SK-N-SH treated with all-trans-retinoic acid at 6 μM for 48 hours (cell line): Measurements from ENCODE around the gene ACCS.

Experiments used
- ARNTL ChIP-seq: fragments of 450-650 bp; formaldehyde crosslinking; IDR thresholded peaks from 2 replicates; pipeline ENCODE4 v1.5.0; 2020; ENCODE audit warnings: low read depth, mild to moderate bottlenecking, moderate library complexity, borderline replicate concordance
- CSDC2 ChIP-seq: fragments of 250-450 bp; sonication (Bioruptor Pico); IDR thresholded peaks from 2 replicates; pipeline ENCODE4 v1.5.0; 2020; ENCODE audit warnings: mild to moderate bottlenecking, moderate library complexity
- CSRNP3 ChIP-seq: fragments of 250-450 bp; sonication (Bioruptor Pico); IDR thresholded peaks from 2 replicates; pipeline ENCODE4 v1.5.1; 2021; ENCODE audit warnings: mild to moderate bottlenecking, moderate library complexity
- ISL1 ChIP-seq: fragments of 250-450 bp; sonication (Bioruptor Pico); IDR thresholded peaks from 2 replicates; pipeline ENCODE4 v2.1.2; 2022; ENCODE audit warnings: mild to moderate bottlenecking, moderate library complexity
- PATZ1 ChIP-seq: fragments of 250-450 bp; sonication (Bioruptor Pico); IDR thresholded peaks from 2 replicates; pipeline ENCODE4 v1.8.0; 2020; ENCODE audit warnings: mild to moderate bottlenecking, moderate library complexity, borderline replicate concordance
- RARB ChIP-seq: fragments of 250-450 bp; sonication (Bioruptor Pico); IDR thresholded peaks from 2 replicates; pipeline ENCODE4 v1.8.0; 2021; ENCODE audit warnings: mild to moderate bottlenecking, moderate library complexity
- SNAI2 ChIP-seq: fragments of 250-450 bp; sonication (Bioruptor Pico); IDR thresholded peaks from 2 replicates; pipeline ENCODE4 v1.5.0; 2020; ENCODE audit warnings: mild to moderate bottlenecking, moderate library complexity
- TCF4 ChIP-seq: fragments of 250-450 bp; sonication (Bioruptor Pico); IDR thresholded peaks from 2 replicates; pipeline ENCODE4 v1.8.0; 2021; ENCODE audit warnings: mild to moderate bottlenecking, moderate library complexity, borderline replicate concordance
- TOX ChIP-seq: fragments of 250-450 bp; sonication (Bioruptor Pico); IDR thresholded peaks from 2 replicates; pipeline ENCODE4 v1.8.0; 2021; ENCODE audit warnings: mild to moderate bottlenecking, moderate library complexity, borderline replicate concordance
- ZFP3 ChIP-seq: fragments of 250-450 bp; sonication (Bioruptor Pico); IDR thresholded peaks from 2 replicates; pipeline ENCODE4 v1.5.0; 2020; ENCODE audit warnings: mild to moderate bottlenecking, moderate library complexity
- ZFP30 ChIP-seq: fragments of 450-650 bp; formaldehyde crosslinking; IDR thresholded peaks from 2 replicates; pipeline ENCODE4 v1.5.0; 2022; ENCODE audit warnings: mild to moderate bottlenecking, moderate library complexity

- no peak for TF ChIP-seq CSRNP3 (CRISPR knock-in tag)
- TF ChIP-seq ZFP30: no peak
- TF ChIP-seq ARNTL (CRISPR knock-in tag): no peak
- no peak for TF ChIP-seq RARB (CRISPR knock-in tag)
- TF ChIP-seq TOX: no peak
- TF ChIP-seq ISL1 (CRISPR knock-in tag): no peak
- TF ChIP-seq ZFP3 (CRISPR knock-in tag): no peak
- TF ChIP-seq CSDC2 (CRISPR knock-in tag): no peak
- no peak for TF ChIP-seq TCF4 (CRISPR knock-in tag)
- no peak for TF ChIP-seq PATZ1
- no peak for TF ChIP-seq SNAI2
Observed at GRCh38 chr11:44032299-44033085, 33.6 kb upstream of the ACCS start.
